Measurements from ENCODE around the gene PSD2. TPM values are rescaled to one million over a fixed set of nuclear protein-coding genes. Genes with fewer than 3 reads are reported as not detected.

PSD2 gene
- total RNA-seq, 1 experiment from 2014 or later: not detected

- no peak overlapping the region for H3K4me2 ChIP-seq (ENCODE audit: low read depth, low read length, poor library complexity, severe bottlenecking)
- H3K9ac ChIP-seq (ENCODE audit: low read length): no peak overlapping the region
- H3K36me3 ChIP-seq (ENCODE audit: insufficient read depth, low read length): no peaks in the 10 kb centered on the region
- no peaks in the 10 kb centered on the region for H3K79me2 ChIP-seq (ENCODE audit: low read length)
- no peak overlapping the region for H2AFZ ChIP-seq (ENCODE audit: low read length)
- H4K20me1 ChIP-seq (ENCODE audit: insufficient read depth, low read depth, low read length): no peaks in the 10 kb centered on the region
- no peaks in the 10 kb centered on the region for H3K27me3 ChIP-seq (ENCODE audit: low read length)
- H3K4me1 ChIP-seq (ENCODE audit: low read length): peaks cover 4% of the 10 kb centered on the region; the same call in 1 of the 2 replicates
- DNase-seq: no peak
- no peak overlapping the region for H3K4me3 ChIP-seq (ENCODE audit: low read length)
- H3K27ac ChIP-seq (ENCODE audit: low read length): no peak overlapping the region
- no peaks in the 10 kb centered on the region for H3K9me2 ChIP-seq (replicated peaks; ENCODE audit: insufficient read depth, low read length)
- no peaks in the 10 kb centered on the region for H3K9me3 ChIP-seq (ENCODE audit: low read length)
Measured at GRCh38 chr5:139888370-139888769, 92.8 kb downstream of the PSD2 start.

GRCh38 chr5:139889410-139889809, 93.8 kb downstream of the PSD2 start:
- Histone ChIP-seq H3K27ac (ENCODE audit: low read length) (no peak overlapping the region), H3K9me2 (replicated peaks; ENCODE audit: insufficient read depth, low read length) (no peaks in the 10 kb centered on the region)
- DNase-seq: no peak

GRCh38 chr5:139893873-139894272, 98.3 kb downstream of the PSD2 start:
- DNase-seq: no peak
- H3K9ac ChIP-seq (ENCODE audit: low read length): no peak overlapping the region

More at GRCh38 chr5:139889410-139889809, 93.8 kb downstream of the PSD2 start:
- Histone ChIP-seq H3K9me3 (ENCODE audit: low read length) (no peaks in the 10 kb centered on the region), H3K4me2 (ENCODE audit: low read depth, low read length, poor library complexity, severe bottlenecking) (no peak overlapping the region), H3K36me3 (ENCODE audit: insufficient read depth, low read length) (no peaks in the 10 kb centered on the region), H3K4me1 (ENCODE audit: low read length) (peaks cover 4% of the 10 kb centered on the region; the same call in 1 of the 2 replicates), H2AFZ (ENCODE audit: low read length) (no peak overlapping the region), H4K20me1 (ENCODE audit: insufficient read depth, low read depth, low read length) (no peaks in the 10 kb centered on the region), H3K9ac (ENCODE audit: low read length) (no peak overlapping the region), H3K4me3 (ENCODE audit: low read length) (no peak overlapping the region), H3K79me2 (ENCODE audit: low read length) (no peaks in the 10 kb centered on the region), H3K27me3 (ENCODE audit: low read length) (no peaks in the 10 kb centered on the region)

More at GRCh38 chr5:139893873-139894272, 98.3 kb downstream of the PSD2 start:
- H3K4me2 ChIP-seq (ENCODE audit: low read depth, low read length, poor library complexity, severe bottlenecking): no peak overlapping the region
- no peaks in the 10 kb centered on the region for H3K9me2 ChIP-seq (replicated peaks; ENCODE audit: insufficient read depth, low read length)
- H2AFZ ChIP-seq (ENCODE audit: low read length): no peak overlapping the region
- peaks cover 4% of the 10 kb centered on the region; the same call in 1 of the 2 replicates for H3K4me1 ChIP-seq (ENCODE audit: low read length)
- H3K36me3 ChIP-seq (ENCODE audit: insufficient read depth, low read length): no peaks in the 10 kb centered on the region
- no peaks in the 10 kb centered on the region for H3K79me2 ChIP-seq (ENCODE audit: low read length)
- H3K27me3 ChIP-seq (ENCODE audit: low read length): no peaks in the 10 kb centered on the region
- no peaks in the 10 kb centered on the region for H4K20me1 ChIP-seq (ENCODE audit: insufficient read depth, low read depth, low read length)
- no peak overlapping the region for H3K4me3 ChIP-seq (ENCODE audit: low read length)
- no peak overlapping the region for H3K27ac ChIP-seq (ENCODE audit: low read length)
- no peaks in the 10 kb centered on the region for H3K9me3 ChIP-seq (ENCODE audit: low read length)

Small RNAs within 50 kb of the gene (small RNA-seq; reads per million reads assigned to genes)
- gene AC008667.4: not detected

Other genes with a start within 250 kb of the PSD2 start
- gene UBE2D2, start 234.5 kb upstream of the PSD2 start, total RNA-seq (2014; rRNA removed; shearing (Covaris generic); ENCODE audit: low replicate concordance): 80.2 and 105 TPM in 2 replicates
- 2.8 and 2.9 TPM in 2 replicates for gene CXXC5, start 147.5 kb upstream of the PSD2 start, total RNA-seq (2014; rRNA removed; shearing (Covaris generic); ENCODE audit: low replicate concordance)
- not detected in 2 replicates for gene NRG2, start 247.5 kb downstream of the PSD2 start, total RNA-seq (2014; rRNA removed; shearing (Covaris generic); ENCODE audit: low replicate concordance)

Measured in Karpas-422 (cell line).